ENCODE data around the gene VPS54.

Gene VPS54

GRCh38 chr2:64014628-64015027, 4.6 kb downstream of the VPS54 start:
- no peak overlapping the region for H3K4me3 ChIP-seq (replicated peaks; ENCODE audit: low read depth, low read length)
- DNase-seq (ENCODE audit: low read depth), result no peak
- no peak for TF ChIP-seq CTCF (IDR thresholded peaks at IDR 0.05; ENCODE audit: low read length, missing control alignments)

GRCh38 chr2:64013053-64013452, 6.2 kb downstream of the VPS54 start:
- H3K4me3 ChIP-seq (replicated peaks; ENCODE audit: low read depth, low read length), result no peak overlapping the region
- no peak for TF ChIP-seq CTCF (IDR thresholded peaks at IDR 0.05; ENCODE audit: low read length, missing control alignments)
- no peak for DNase-seq (ENCODE audit: low read depth)

DNA sequence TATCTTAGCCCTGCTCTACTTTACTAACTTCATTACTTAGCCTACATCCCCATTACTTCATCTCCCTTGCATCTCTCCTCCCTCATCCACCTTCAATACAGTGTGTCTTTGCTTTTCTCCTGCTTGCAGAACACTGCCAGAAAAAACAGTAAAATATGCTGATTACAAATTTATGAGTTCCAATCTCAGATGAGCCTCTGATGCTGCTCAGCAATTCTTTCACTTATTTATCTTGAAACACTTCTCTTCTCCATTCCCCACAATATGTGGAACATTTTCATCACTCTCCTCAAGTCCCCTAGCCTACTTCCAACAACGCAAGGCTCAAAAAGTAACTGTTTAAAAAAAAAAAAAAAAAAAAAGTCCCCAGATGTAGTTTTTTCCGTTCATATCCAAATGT, 7.1 kb downstream of the VPS54 start:
- no peak overlapping the region for H3K4me3 ChIP-seq (replicated peaks; ENCODE audit: low read depth, low read length)
- no peak for DNase-seq (ENCODE audit: low read depth)
- TF ChIP-seq CTCF (IDR thresholded peaks at IDR 0.05; ENCODE audit: low read length, missing control alignments), result no peak

- TF ChIP-seq CTCF (IDR thresholded peaks at IDR 0.05; ENCODE audit: low read length, missing control alignments), result no peak
Measured at GRCh38 chr2:64008434-64009009, 10.7 kb downstream of the VPS54 start.

DNA sequence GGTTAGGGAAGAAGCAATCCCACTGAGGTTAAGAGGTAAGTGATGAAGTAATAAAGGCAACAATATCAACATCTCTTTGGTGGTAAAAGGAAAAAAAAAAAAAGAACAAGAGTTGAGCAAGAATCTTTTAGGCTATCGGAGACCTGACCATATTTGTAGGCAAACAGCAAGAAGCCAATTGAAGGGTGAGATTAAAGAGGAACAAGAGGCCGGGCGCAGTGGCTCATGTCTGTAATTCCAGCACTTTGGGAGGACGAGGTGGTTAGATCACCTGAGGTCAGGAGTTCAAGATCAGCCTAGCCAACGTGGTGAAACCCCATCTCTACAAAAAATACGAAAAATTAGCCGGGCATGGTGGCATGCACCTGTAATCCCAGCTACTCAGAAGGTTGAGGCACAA, 11.3 kb downstream of the VPS54 start:
- no peak for DNase-seq (ENCODE audit: low read depth)
- no peak overlapping the region for H3K4me3 ChIP-seq (replicated peaks; ENCODE audit: low read depth, low read length)
- TF ChIP-seq CTCF (IDR thresholded peaks at IDR 0.05; ENCODE audit: low read length, missing control alignments), result no peak

More at GRCh38 chr2:64008434-64009009, 10.7 kb downstream of the VPS54 start:
- DNase-seq (ENCODE audit: low read depth), result no peak
- no peak overlapping the region for H3K4me3 ChIP-seq (replicated peaks; ENCODE audit: low read depth, low read length)

DNA sequence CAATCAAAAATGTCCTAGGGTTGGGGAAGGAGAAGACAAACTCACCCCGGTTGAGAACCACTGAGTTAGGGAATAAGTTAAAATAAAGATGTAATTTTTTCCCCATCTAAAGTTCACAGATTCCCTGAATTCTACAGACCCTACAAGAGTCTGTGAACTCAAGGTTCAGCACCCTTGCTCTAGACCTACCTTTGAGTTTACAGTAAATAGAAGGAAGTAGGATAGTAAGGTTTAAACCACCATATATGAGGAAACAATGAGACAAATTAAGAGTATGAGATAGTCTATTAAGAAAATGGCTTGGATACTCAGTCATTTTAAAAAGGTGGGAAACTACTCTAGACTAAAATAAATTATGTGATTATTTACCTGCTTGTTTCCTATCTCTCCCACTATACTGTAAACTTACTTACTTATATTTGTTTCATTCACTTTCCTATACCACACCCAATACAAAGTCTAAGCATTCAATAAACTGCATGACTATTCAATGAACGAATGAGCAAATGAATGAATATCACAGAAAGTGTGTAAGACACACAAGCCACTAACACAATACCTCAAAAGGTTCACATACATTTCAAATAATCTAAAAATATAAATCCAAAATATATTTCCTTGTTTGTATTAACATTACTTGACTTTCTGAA, 13.4 kb downstream of the VPS54 start:
- no peak for DNase-seq (ENCODE audit: low read depth)
- no peak for TF ChIP-seq CTCF (IDR thresholded peaks at IDR 0.05; ENCODE audit: low read length, missing control alignments)
- no peak overlapping the region for H3K4me3 ChIP-seq (replicated peaks; ENCODE audit: low read depth, low read length)

- no peak overlapping the region for H3K4me3 ChIP-seq (replicated peaks; ENCODE audit: low read depth, low read length)
- TF ChIP-seq CTCF (IDR thresholded peaks at IDR 0.05; ENCODE audit: low read length, missing control alignments), result no peak
- DNase-seq (ENCODE audit: low read depth), result no peak
Measured at GRCh38 chr2:64003239-64003638, 16.0 kb downstream of the VPS54 start.
